D721Med (cell line): Measurements from ENCODE around the gene CYP3A7.
"Not testable (repeated sequence)": the region's sequence is repeated elsewhere in the genome, so short reads cannot be mapped to it uniquely, and the experiment has no call there.

ENCODE experiments used
- DNase-seq: peaks from one replicate; pipeline ENCODE4 v3.0.0; 2011; ENCODE audit warnings: low spot score; ENCODE audit not compliant: insufficient read length
- FAIRE-seq: peaks from 2 replicates; lab custom pipeline; 2011; peaks lifted over from hg19 to GRCh38; lab: Jason Lieb, UNC
- CTCF ChIP-seq: IDR thresholded peaks from 2 replicates; pipeline ENCODE4 v1.5.1; 2012; ENCODE audit warnings: mild to moderate bottlenecking, control low read depth; ENCODE audit not compliant: insufficient read depth; ENCODE audit errors: missing control alignments

The CYP3A7 gene

GRCh38 chr7:99713995-99714570 is 20.9 kb downstream of the CYP3A7 start:
- DNase-seq (no peak), FAIRE-seq (no peak)
- no peak for TF ChIP-seq CTCF

GRCh38 chr7:99709838-99710578 is 25.0 kb downstream of the CYP3A7 start:
- DNase-seq (no peak), FAIRE-seq (no peak)
- no peak for TF ChIP-seq CTCF

- TF ChIP-seq CTCF = no peak
- no peak for FAIRE-seq
- DNase-seq = no peak
Measured at GRCh38 chr7:99709260-99709659, 25.7 kb downstream of the CYP3A7 start.

GRCh38 chr7:99707096-99707495 is 27.9 kb downstream of the CYP3A7 start:
- no peak for DNase-seq
- no peak for TF ChIP-seq CTCF
- no peak for FAIRE-seq

GRCh38 chr7:99699946-99700345 is 35.0 kb downstream of the CYP3A7 start:
- FAIRE-seq = no peak
- no peak for DNase-seq
- TF ChIP-seq CTCF = no peak

GRCh38 chr7:99698867-99699730 is 35.9 kb downstream of the CYP3A7 start:
- FAIRE-seq, DNase-seq: not testable (repeated sequence)

GRCh38 chr7:99694912-99695304 is 40.1 kb downstream of the CYP3A7 start:
- FAIRE-seq (no peak), DNase-seq (no peak)

More at GRCh38 chr7:99694912-99695304, 40.1 kb downstream of the CYP3A7 start:
- no peak for TF ChIP-seq CTCF
